CD4-positive, alpha-beta T cell treated with Interleukin-4 for 4 hours (primary cell): ENCODE data around the gene MSANTD2.
A peak's percentile ranks its signal among the peaks of the same experiment; 100 is the strongest.

ENCODE experiments used
- DNase-seq: peaks from one replicate; pipeline ENCODE4 v3.0.0-alpha.2; 2020

The MSANTD2 gene

GRCh38 chr11:124800226-124800929 lies at the start of gene MSANTD2:
TSS of gene MSANTD2 (minus strand) at chr11:124800406. CDS start at chr11:124800380, 26 bp downstream.
- DNase-seq = peak; percentile 69

DNA sequence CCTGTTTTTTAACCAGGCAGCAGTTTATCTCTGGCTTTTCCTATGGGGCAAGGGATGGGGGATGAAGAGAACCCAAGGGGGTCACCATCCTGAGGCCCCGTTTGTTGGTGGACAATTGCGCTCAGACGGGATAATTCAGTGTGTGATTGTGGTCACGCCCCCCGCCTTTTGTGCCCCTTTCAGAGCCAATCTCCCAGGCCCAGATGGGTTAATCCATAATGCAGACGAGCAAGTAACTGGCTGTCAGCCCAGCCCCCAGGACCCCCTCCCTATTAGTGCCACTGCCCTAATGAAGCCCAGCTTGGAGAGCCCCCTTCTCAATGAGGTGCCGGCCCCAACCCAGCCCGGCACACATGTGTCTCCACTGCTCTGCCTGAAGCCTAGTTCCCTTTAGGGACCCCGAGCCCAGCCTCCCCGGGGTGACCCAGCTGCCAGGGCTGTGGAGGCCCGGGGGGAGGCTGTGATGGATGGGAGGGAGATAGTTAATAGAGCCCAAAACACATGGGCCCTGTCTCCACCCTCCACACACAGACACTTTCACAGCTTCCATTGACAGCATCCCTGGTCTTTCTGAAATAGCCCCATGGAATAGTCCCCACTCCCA lies 46.0 kb upstream of the MSANTD2 start:
- DNase-seq = no peak

- DNase-seq = no peak
Observed at GRCh38 chr11:124844664-124845079, 44.5 kb upstream of the MSANTD2 start.

- no peak for DNase-seq
Observed at GRCh38 chr11:124843616-124843910, 43.4 kb upstream of the MSANTD2 start.

DNA sequence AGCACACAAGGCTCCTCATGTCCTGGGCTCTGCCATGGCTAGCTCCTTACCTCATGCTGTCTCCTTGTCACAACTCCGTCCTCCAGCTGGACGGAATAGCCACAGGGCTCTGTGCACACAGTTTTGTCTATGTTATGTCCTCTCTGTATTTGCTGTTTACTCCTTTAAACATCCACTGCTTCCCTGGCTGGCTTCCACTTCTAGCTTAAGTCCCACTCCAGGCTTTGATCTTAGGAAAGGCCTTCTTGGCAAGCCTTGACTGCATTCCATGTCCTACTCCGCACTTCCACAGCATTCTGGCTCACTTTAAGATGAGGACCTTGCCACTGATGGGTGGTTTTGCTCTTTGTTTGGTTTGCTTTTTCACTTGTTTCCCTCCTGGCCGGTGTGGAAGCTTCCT lies 42.1 kb upstream of the MSANTD2 start:
- no peak for DNase-seq

DNA sequence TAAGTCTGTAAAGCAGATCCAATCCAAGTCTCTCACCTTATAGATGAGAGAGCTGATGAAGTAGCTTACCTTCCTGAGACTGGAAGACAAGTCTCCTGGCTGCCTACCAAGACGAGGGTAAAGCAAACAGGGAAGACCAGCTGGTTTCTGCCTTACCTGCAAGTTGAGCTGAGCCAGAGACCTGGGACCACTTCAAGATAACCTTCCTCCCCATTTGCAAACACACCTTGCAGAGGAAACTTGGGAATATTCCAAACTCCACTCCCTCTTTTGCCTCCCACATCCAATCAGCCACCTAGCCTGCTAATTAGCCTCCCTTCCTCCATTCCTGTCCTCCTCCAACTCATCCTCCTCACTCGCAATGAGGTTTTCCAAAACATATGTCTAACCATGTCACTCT lies 41.6 kb upstream of the MSANTD2 start:
- no peak for DNase-seq

GRCh38 chr11:124841201-124841600 lies 41.0 kb upstream of the MSANTD2 start:
- DNase-seq = no peak

DNA sequence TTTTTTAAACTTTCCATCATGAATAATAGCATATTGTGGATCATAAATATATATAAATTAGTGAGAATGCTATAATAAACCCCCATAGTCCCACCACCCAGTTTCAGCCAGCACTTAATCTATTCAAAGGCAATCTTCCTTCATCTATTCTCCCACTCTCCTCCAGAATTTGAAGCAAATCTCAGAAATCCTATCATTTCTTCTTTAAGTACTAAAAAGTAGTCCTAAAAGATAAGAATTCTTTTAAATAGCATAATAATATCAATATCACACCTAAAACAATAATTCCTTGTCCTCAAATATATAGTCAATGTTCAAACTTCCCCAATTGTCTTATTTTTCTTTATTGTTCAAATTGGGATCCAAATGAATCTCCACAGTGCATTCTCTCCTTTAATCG lies 40.5 kb upstream of the MSANTD2 start:
- DNase-seq = no peak

DNA sequence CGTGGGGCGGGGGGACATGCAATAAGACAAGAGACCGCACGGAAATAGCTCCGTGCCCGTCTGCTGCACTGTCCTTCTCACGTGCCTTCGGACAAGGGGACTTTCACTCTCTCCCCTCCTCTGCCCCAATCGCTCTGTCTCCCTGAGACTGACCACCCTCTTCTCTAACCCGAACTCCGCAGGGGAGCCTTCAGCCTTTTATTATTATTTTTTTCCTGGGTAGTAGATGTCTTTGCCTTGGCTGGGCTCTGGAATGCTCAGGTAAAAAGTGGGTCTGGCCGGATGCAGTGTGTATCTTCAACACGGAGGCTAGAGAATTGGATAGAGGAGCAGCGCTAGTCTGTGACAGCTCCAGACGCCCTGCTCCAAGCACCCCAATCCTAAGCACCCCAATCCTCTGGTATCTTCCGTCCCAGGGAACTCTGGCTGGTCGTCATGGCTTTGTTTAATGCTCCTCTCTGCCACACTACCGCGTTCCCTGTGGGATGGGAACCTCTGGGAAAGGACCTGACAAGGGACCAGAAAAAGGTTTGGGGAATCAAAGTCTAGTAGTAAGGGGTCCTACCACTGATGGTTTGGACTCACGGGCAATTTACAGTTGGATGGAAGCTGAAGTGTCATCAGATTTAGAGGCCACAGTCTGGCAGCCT lies 39.9 kb upstream of the MSANTD2 start:
- DNase-seq = no peak

DNA sequence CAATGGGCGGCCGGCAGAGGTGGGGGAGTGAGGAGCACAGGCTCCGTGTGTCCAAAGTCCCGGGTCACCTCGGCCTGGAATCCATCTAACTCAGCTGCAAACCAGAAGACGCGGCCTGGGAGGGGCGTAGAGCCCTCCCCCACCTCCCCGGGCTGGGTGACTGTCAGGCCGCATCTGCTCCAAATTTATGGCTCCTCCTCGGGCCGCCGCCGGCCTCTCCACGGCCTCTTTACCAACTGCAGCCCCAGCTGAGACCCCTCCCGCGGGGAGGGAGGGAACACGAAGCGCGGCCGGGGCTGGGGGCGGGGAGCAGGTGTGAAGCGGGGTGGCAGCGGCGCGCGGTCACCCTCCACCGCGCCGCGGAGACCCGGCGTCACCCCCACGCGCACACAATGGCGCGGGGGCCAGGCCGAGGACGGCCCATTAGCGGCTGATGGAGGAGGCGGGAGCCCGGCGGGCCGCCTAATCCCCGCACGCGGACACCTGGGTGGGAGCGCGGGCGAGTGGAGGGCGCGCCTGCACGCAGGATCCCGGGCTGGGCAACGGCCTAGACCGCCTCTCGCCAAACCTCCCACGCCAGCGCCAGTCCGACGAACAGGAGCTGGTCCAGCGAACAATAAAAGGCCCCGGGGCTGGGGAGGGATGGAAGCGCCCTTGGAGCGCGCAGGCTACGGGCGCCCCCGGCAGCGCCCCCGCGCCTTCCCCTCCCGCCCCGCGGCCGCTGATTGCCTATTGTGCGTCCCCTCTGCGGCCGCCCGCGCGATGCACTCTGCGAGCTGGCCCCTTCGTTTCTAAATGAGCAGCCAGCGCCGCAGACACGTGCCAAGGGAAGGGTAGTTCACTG lies 39.1 kb upstream of the MSANTD2 start:
- DNase-seq = no peak

GRCh38 chr11:124838805-124839127 lies 38.6 kb upstream of the MSANTD2 start:
- DNase-seq = no peak

GRCh38 chr11:124837491-124837856 lies 37.3 kb upstream of the MSANTD2 start:
- peak; percentile 4 for DNase-seq

GRCh38 chr11:124835918-124836317 lies 35.7 kb upstream of the MSANTD2 start:
- no peak for DNase-seq

- no peak for DNase-seq
Observed at GRCh38 chr11:124834526-124835180, 34.4 kb upstream of the MSANTD2 start.

- no peak for DNase-seq
Observed at GRCh38 chr11:124832571-124832970, 32.4 kb upstream of the MSANTD2 start.

DNA sequence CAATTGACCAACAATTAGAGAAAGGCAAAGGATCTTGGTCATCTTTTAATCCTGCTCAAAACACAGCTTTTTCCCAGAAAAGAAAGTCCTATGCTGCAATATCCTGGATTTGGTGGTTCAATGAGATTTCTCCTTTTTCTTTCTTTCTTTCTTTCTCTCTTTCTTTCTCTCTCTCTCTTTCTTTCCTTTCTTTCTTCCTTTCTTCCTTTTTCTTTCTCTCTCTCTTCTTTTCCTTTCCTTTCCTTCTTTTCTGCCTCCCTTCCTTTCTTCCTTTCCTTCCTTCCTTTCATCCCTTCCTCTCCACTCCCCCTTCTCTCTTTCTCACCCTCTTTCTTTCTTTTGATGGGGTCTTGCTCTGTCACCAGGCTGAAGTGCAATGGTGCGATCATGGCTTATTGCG lies 31.7 kb upstream of the MSANTD2 start:
- no peak for DNase-seq

DNA sequence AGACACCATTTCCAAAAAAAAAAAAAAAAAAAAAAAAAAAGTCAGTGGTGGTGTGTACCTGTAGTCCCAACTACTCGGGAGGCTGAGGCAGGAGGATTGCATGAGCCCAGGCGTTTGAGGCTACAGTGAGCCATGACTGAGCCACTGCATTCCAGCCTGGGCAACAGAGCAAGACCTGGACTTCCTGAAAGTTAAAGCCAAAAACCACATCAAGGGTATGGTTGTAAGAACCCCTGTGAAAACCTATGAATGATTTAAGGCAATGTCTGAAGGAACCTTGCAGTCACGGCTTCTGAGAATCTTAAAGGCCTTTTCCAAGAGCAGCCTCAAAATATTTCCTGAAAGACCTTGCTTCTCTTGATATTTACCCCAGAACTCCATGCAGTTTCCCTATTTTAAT lies 30.5 kb upstream of the MSANTD2 start:
- DNase-seq = no peak

DNA sequence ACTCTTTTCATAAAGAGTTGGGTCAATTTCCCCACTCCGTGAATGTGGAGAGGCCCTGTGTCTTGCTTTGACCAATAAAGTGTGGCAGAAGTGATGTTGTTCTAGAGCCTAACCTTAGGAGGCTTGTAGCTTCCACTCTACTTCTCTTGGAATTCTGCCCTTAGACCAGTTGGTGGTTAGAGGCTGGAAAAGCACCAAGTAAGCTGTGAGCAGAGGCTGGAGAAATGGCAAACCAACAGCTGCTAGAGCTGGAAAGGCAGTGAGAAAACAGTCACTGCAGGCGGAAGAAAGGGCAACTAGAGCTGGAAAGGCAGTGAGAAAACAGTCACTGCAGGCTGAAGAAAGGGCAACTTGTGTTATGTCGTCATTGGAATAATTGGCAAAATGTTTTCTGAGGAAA lies 29.8 kb upstream of the MSANTD2 start:
- DNase-seq = no peak

GRCh38 chr11:124825876-124826275 lies 25.7 kb upstream of the MSANTD2 start:
- DNase-seq = no peak

- no peak for DNase-seq
Observed at GRCh38 chr11:124823512-124824376, 23.5 kb upstream of the MSANTD2 start.

DNA sequence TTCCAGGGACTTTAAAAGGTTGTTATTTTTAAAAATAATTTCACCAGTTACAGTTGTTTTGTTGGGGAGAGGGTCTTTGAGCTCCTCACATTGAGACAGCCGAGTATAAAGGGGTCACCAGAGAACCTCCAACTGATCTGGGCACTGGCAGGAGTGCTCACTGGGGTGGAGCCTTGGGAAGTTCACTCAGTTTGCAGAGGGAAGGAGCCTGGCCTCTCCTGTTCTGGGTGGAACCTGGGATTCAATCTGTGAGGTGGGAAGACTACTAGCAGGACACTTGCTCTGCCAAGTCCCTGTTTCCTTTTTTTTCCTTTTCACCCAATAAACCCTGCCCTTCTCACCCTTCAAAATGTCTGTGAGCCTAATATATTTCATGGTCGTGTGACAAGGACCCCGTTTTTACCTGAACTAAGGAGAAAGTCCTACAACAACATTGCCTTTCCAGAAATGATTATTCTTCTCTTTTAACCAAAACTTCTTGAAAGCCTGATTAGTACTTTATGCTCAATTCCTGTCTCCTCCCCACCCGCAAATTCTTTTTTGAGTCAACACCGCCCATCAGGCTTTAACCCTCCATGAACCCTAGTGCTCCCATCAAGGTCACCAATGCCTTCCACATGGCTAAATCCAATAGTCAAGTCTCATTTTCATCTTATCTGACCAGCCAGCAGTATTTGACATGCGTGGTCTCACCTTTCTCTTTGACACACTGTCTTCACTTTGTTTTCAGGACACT lies 22.0 kb upstream of the MSANTD2 start:
- DNase-seq = no peak

DNA sequence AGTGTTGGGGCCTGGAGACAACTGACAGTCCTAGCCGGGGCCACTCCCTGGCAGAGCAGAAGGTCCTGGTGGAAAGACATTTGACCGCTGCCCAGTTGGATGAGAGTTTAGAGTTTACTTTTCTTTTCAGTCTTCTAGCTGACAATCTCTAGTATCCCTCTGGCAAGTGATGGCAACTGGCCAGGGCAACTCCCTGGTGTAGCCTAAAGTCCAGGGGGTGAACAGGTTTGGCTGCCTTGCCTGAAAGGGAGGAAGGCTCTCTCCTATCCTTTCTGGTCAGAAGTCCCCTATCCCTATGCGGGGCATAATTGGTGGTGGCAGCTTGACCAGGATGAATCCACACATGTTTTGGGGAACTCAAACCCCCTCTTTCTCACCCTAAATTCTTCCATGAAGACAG lies 16.8 kb upstream of the MSANTD2 start:
- DNase-seq = no peak
